ENCODE results near the gene BLCAP. TPM values are rescaled to one million over a fixed set of nuclear protein-coding genes. Genes with fewer than 3 reads are reported as not detected.

The BLCAP gene
- total RNA-seq, 3 donors from 2014 or later (not counting 1 experiment from before 2014, with no cell fraction given): 60.4 to 80.1 (median 77.9) TPM

GRCh38 chr20:37479266-37479665 lies 48.4 kb downstream of the BLCAP start:
- H3K9me3 Mint-ChIP-seq: no peaks in the 10 kb centered on the region
- Histone ChIP-seq H3K4me3 (ENCODE audit: low read length) (no peak overlapping the region), H3K36me3 (ENCODE audit: control insufficient read depth, insufficient read depth, low read length) (no peaks in the 10 kb centered on the region), H3K9me3 (ENCODE audit: control insufficient read depth, insufficient read depth, low read length) (no peaks in the 10 kb centered on the region), H3K4me1 (ENCODE audit: control insufficient read depth, insufficient read depth, low read length) (no peaks in the 10 kb centered on the region), H3K27me3 (ENCODE audit: control insufficient read depth, insufficient read depth, low read length) (no peaks in the 10 kb centered on the region), H3K27ac (ENCODE audit: low read length) (no peak overlapping the region)
- no peak overlapping the region for H3K27ac Mint-ChIP-seq
- H3K4me1 Mint-ChIP-seq: peaks cover 0 to under 1% of the 10 kb centered on the region in 2 donors
- DNase-seq: no peak
- no peak for TF ChIP-seq CTCF (IDR thresholded peaks at IDR 0.05)
- peaks cover 9 to 13% of the 10 kb centered on the region in 2 donors for H3K27me3 Mint-ChIP-seq (ENCODE audit: low read depth in 2 of 2)
- no peak for ATAC-seq
- WGBS (ENCODE audit: insufficient coverage): 86% methylated on average over 6 of the region's 6 CpGs
- no peak overlapping the region for H3K4me3 Mint-ChIP-seq
- no peaks in the 10 kb centered on the region for H3K36me3 Mint-ChIP-seq
- intact Hi-C loops (cut with micrococcal nuclease): no loop called here

- ATAC-seq: no peak
- Histone ChIP-seq H3K4me1 (ENCODE audit: control insufficient read depth, insufficient read depth, low read length) (no peaks in the 10 kb centered on the region), H3K4me3 (ENCODE audit: low read length) (no peak overlapping the region), H3K9me3 (ENCODE audit: control insufficient read depth, insufficient read depth, low read length) (no peaks in the 10 kb centered on the region), H3K36me3 (ENCODE audit: control insufficient read depth, insufficient read depth, low read length) (no peaks in the 10 kb centered on the region), H3K27ac (ENCODE audit: low read length) (no peak overlapping the region), H3K27me3 (ENCODE audit: control insufficient read depth, insufficient read depth, low read length) (no peaks in the 10 kb centered on the region)
- no peak for DNase-seq
- Mint-ChIP-seq H3K27me3 (ENCODE audit: low read depth in 2 of 2) (peaks cover 9 to 13% of the 10 kb centered on the region in 2 donors), H3K4me3 (no peak overlapping the region), H3K9me3 (no peaks in the 10 kb centered on the region), H3K36me3 (no peaks in the 10 kb centered on the region), H3K4me1 (no peaks in the 10 kb centered on the region), H3K27ac (no peak overlapping the region)
- intact Hi-C loops (cut with micrococcal nuclease): no loop called here
- 50% methylated on average over 2 of the region's 3 CpGs for WGBS (ENCODE audit: insufficient coverage)
- no peak for TF ChIP-seq CTCF (IDR thresholded peaks at IDR 0.05)
Measured at GRCh38 chr20:37477041-37477440, 50.6 kb downstream of the BLCAP start.

GRCh38 chr20:37475252-37475651 lies 52.4 kb downstream of the BLCAP start:
- ATAC-seq: no peak
- Histone ChIP-seq H3K4me1 (ENCODE audit: control insufficient read depth, insufficient read depth, low read length) (no peaks in the 10 kb centered on the region), H3K27ac (ENCODE audit: low read length) (no peak overlapping the region), H3K27me3 (ENCODE audit: control insufficient read depth, insufficient read depth, low read length) (no peaks in the 10 kb centered on the region), H3K9me3 (ENCODE audit: control insufficient read depth, insufficient read depth, low read length) (no peaks in the 10 kb centered on the region), H3K4me3 (ENCODE audit: low read length) (no peak overlapping the region), H3K36me3 (ENCODE audit: control insufficient read depth, insufficient read depth, low read length) (no peaks in the 10 kb centered on the region)
- TF ChIP-seq CTCF (IDR thresholded peaks at IDR 0.05): no peak
- intact Hi-C loops (cut with micrococcal nuclease): no loop called here
- H3K27ac Mint-ChIP-seq: no peak overlapping the region
- no peaks in the 10 kb centered on the region for H3K36me3 Mint-ChIP-seq
- DNase-seq: no peak
- H3K27me3 Mint-ChIP-seq (ENCODE audit: low read depth in 2 of 2): peaks cover 9 to 13% of the 10 kb centered on the region in 2 donors
- no peaks in the 10 kb centered on the region for H3K4me1 Mint-ChIP-seq
- H3K4me3 Mint-ChIP-seq: no peak overlapping the region
- WGBS (ENCODE audit: insufficient coverage): 64% methylated on average over 5 of the region's 5 CpGs
- H3K9me3 Mint-ChIP-seq: no peaks in the 10 kb centered on the region

- TF ChIP-seq CTCF (IDR thresholded peaks at IDR 0.05): no peak
- Mint-ChIP-seq H3K27me3 (ENCODE audit: low read depth in 2 of 2) (peaks cover 5 to 13% of the 10 kb centered on the region in 2 donors), H3K27ac (no peak overlapping the region)
Measured at GRCh38 chr20:37474386-37474785, 53.3 kb downstream of the BLCAP start.

More at GRCh38 chr20:37474386-37474785, 53.3 kb downstream of the BLCAP start:
- Mint-ChIP-seq H3K4me1 (peaks cover 0 to 3% of the 10 kb centered on the region in 2 donors), H3K9me3 (no peaks in the 10 kb centered on the region), H3K4me3 (no peak overlapping the region), H3K36me3 (no peaks in the 10 kb centered on the region)
- WGBS (ENCODE audit: insufficient coverage): 88% methylated on average over 4 of the region's 4 CpGs
- no peak overlapping the region for H3K27ac ChIP-seq (ENCODE audit: low read length)
- no peaks in the 10 kb centered on the region for H3K36me3 ChIP-seq (ENCODE audit: control insufficient read depth, insufficient read depth, low read length)
- H3K27me3 ChIP-seq (ENCODE audit: control insufficient read depth, insufficient read depth, low read length): no peaks in the 10 kb centered on the region
- H3K4me3 ChIP-seq (ENCODE audit: low read length): no peak overlapping the region
- ATAC-seq: no peak
- no peaks in the 10 kb centered on the region for H3K4me1 ChIP-seq (ENCODE audit: control insufficient read depth, insufficient read depth, low read length)
- H3K9me3 ChIP-seq (ENCODE audit: control insufficient read depth, insufficient read depth, low read length): no peaks in the 10 kb centered on the region
- intact Hi-C loops (cut with micrococcal nuclease): no loop called here
- no peak for DNase-seq

Data from natural killer cell (primary cell).